ENCODE measurements around the gene TMC3.

Gene TMC3

DNA sequence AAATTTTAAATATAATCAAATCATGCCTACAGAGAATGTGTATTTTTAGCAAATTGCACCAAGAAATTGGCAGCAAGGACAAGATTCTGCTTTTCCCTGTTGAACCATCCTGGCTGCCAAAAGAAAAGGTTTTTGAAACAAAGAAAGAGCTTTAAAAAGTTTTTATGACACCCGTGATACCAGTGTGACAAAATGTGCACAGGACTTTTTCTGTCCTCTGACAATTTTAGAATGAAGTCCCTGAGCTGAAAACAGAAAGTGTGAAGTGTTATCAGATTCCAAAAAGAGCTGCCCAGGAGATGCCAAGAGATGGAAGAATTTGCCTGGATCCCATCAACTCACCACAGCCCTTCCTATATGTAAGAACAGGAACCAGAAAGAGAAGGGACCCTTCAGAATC is 33.2 kb upstream of the TMC3 start:
- TF ChIP-seq, protein P1, sequence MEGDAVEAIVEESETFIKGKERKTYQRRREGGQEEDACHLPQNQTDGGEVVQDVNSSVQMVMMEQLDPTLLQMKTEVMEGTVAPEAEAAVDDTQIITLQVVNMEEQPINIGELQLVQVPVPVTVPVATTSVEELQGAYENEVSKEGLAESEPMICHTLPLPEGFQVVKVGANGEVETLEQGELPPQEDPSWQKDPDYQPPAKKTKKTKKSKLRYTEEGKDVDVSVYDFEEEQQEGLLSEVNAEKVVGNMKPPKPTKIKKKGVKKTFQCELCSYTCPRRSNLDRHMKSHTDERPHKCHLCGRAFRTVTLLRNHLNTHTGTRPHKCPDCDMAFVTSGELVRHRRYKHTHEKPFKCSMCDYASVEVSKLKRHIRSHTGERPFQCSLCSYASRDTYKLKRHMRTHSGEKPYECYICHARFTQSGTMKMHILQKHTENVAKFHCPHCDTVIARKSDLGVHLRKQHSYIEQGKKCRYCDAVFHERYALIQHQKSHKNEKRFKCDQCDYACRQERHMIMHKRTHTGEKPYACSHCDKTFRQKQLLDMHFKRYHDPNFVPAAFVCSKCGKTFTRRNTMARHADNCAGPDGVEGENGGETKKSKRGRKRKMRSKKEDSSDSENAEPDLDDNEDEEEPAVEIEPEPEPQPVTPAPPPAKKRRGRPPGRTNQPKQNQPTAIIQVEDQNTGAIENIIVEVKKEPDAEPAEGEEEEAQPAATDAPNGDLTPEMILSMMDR (IDR thresholded peaks at IDR 0.05), result no peak
- H3K36me3 ChIP-seq (ENCODE audit: control insufficient read depth, insufficient read depth, low read length), result no peaks in the 10 kb centered on the region
- H3K4me1 ChIP-seq, result no peaks in the 10 kb centered on the region
- H3K4me2 ChIP-seq (ENCODE audit: low read length), result no peak overlapping the region
- no peaks in the 10 kb centered on the region for H3K79me2 ChIP-seq
- H3K27me3 ChIP-seq (ENCODE audit: control insufficient read depth, insufficient read depth, low read length), result no peaks in the 10 kb centered on the region
- no peak overlapping the region for H3K4me3 ChIP-seq (ENCODE audit: low read depth, low read length)
- no peak overlapping the region for H2AFZ ChIP-seq
- no peak overlapping the region for H3K27ac ChIP-seq
- H3K9ac ChIP-seq, result no peak overlapping the region
- no peaks in the 10 kb centered on the region for H3K9me3 ChIP-seq (ENCODE audit: control insufficient read depth, low read length)

DNA sequence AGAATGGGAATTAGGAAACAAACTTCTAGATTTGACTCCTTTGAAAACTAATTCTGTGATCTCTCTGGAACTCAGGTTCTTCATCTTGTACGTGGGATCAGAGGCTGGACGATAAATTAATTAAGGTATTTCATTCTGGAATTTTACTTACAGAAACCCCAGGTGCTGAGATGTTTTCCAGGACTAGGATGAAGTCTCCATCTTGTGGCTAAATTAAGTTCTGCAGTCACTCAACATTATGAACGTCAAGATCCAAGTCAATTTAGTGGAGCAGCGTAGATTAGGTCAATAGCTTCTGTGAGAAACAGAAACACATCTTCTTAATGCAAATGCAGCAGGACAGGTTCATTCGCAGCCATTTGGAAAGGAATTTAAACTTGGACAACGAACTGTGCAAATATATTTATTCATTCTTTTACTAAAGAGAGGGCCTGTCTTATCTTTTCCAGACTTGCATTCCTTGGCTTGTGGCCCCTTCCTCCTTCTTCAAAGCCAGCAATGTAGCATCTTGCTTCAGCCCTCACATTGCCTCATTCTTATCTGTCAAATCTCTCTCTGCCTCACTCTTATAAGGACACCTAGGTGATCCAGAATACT is 26.7 kb upstream of the TMC3 start:
- Histone ChIP-seq H3K4me3 (ENCODE audit: low read depth, low read length) (no peak overlapping the region), H3K9ac (no peak overlapping the region), H3K36me3 (ENCODE audit: control insufficient read depth, insufficient read depth, low read length) (no peaks in the 10 kb centered on the region), H2AFZ (no peak overlapping the region), H3K4me2 (ENCODE audit: low read length) (no peak overlapping the region), H3K4me1 (no peaks in the 10 kb centered on the region), H3K79me2 (no peaks in the 10 kb centered on the region), H3K27me3 (ENCODE audit: control insufficient read depth, insufficient read depth, low read length) (no peaks in the 10 kb centered on the region), H3K9me3 (ENCODE audit: control insufficient read depth, low read length) (no peaks in the 10 kb centered on the region), H3K27ac (no peak overlapping the region)
- TF ChIP-seq, protein P1 (IDR thresholded peaks at IDR 0.05), result peak; percentile 78

DNA sequence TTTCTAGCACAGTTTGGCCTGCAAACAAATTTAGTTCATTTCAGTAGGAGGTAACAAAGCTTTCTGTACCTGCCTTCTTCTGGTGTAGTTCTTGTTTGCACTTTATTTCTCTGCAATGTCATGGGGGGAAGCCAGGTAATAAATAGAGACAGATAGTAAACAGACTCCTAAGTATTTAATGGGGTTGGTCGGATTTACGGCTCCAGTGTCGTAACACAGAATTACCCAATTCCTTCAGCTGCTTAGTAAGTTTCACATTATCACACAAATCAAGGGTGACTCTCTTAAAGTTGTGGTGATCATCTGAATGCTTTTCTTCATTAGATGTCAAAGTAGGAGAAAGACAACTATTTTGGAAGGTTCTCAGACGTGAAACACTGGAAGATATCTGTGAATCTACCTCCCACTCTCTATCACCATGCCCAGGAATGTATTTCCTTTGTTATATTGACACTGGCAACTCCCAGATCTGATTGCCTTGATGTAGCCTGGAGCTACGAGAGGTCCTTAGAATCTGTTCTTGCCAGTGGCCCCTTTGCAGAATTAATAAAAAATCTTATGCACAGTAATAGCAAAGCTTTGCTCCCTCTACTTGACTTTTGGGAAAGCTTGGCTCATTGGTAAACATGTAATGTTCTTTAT is 25.0 kb upstream of the TMC3 start:
- H3K36me3 ChIP-seq (ENCODE audit: control insufficient read depth, insufficient read depth, low read length), result no peaks in the 10 kb centered on the region
- peak overlapping the region; percentile 66 for H2AFZ ChIP-seq
- H3K27ac ChIP-seq, result no peak overlapping the region
- TF ChIP-seq, protein P1 (IDR thresholded peaks at IDR 0.05), result no peak
- H3K9ac ChIP-seq, result no peak overlapping the region
- no peaks in the 10 kb centered on the region for H3K27me3 ChIP-seq (ENCODE audit: control insufficient read depth, insufficient read depth, low read length)
- no peaks in the 10 kb centered on the region for H3K79me2 ChIP-seq
- H3K4me1 ChIP-seq, result no peaks in the 10 kb centered on the region
- no peak overlapping the region for H3K4me2 ChIP-seq (ENCODE audit: low read length)
- H3K9me3 ChIP-seq (ENCODE audit: control insufficient read depth, low read length), result no peaks in the 10 kb centered on the region
- H3K4me3 ChIP-seq (ENCODE audit: low read depth, low read length), result no peak overlapping the region

DNA sequence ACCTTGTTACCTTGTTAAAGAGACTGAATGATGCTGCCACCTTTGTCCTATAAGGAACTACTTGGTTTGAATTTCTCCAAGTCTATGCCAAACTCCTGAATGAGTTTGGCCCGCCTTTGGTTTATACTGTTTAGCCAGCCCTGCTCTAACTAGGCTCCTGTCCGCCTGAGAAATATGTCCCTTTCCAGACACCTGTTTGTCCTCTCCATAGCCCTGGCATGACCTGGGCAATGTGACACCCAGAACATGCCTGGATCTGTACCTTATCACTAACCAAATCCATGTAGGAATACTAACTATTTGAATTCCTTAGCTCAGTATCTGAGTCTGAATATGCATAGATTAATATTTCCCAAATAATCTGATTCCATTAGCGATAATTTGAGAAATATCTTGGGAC is 24.4 kb upstream of the TMC3 start:
- Histone ChIP-seq H2AFZ (peak overlapping the region; percentile 66), H3K4me3 (ENCODE audit: low read depth, low read length) (no peak overlapping the region), H3K4me1 (no peaks in the 10 kb centered on the region), H3K9me3 (ENCODE audit: control insufficient read depth, low read length) (no peaks in the 10 kb centered on the region), H3K79me2 (no peaks in the 10 kb centered on the region), H3K27ac (no peak overlapping the region), H3K36me3 (ENCODE audit: control insufficient read depth, insufficient read depth, low read length) (no peaks in the 10 kb centered on the region), H3K4me2 (ENCODE audit: low read length) (no peak overlapping the region), H3K9ac (no peak overlapping the region), H3K27me3 (ENCODE audit: control insufficient read depth, insufficient read depth, low read length) (no peaks in the 10 kb centered on the region)
- TF ChIP-seq, protein P1 (IDR thresholded peaks at IDR 0.05), result no peak

DNA sequence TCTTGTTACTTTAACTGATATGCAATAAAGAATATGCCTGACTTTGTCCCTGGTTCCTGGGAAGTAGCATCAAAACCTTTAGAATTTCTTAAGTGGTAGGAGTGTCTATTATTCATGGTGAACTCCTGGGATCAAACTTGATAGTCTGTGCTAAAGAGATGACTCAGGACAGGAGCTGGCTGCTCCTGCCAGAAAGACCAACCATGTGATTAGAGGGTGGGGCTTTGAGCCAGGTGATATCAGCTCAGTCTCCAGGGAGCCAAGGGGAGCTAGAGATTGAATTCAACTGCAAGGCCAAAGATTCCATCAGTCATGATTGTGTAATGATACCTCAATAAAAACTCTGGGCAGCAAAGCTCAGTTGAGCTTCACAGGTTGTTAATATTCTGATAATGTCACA is 20.6 kb upstream of the TMC3 start:
- Histone ChIP-seq H2AFZ (no peak overlapping the region), H3K4me2 (ENCODE audit: low read length) (no peak overlapping the region), H3K36me3 (ENCODE audit: control insufficient read depth, insufficient read depth, low read length) (no peaks in the 10 kb centered on the region), H3K79me2 (no peaks in the 10 kb centered on the region), H3K27me3 (ENCODE audit: control insufficient read depth, insufficient read depth, low read length) (no peaks in the 10 kb centered on the region), H3K4me1 (no peaks in the 10 kb centered on the region), H3K9ac (no peak overlapping the region), H3K27ac (no peak overlapping the region), H3K4me3 (ENCODE audit: low read depth, low read length) (no peak overlapping the region), H3K9me3 (ENCODE audit: control insufficient read depth, low read length) (no peaks in the 10 kb centered on the region)
- TF ChIP-seq, protein P1 (IDR thresholded peaks at IDR 0.05), result no peak
